Neural crest cell (in vitro differentiated cells): ENCODE data around the gene PRSS38. TPM values are rescaled to one million over a fixed set of nuclear protein-coding genes. Genes with fewer than 3 reads are reported as not detected.
"Not testable (repeated sequence)": the region's sequence is repeated elsewhere in the genome, so short reads cannot be mapped to it uniquely, and the experiment has no call there.

Experiments used
- DNase-seq: peaks from one replicate; pipeline ENCODE4 v3.0.0; 2021; ENCODE audit warnings: low read depth, mixed read lengths, low spot score
- H3K27ac Mint-ChIP-seq: one replicate; pipeline ENCODE4 v1.8.0; 2021; ENCODE audit warnings: mild to moderate bottlenecking, mixed read lengths; ENCODE audit not compliant: unreplicated experiment
- H3K27me3 Mint-ChIP-seq: 2 replicates; pipeline ENCODE4 v1.8.0; 2021; ENCODE audit warnings: low read depth, mild to moderate bottlenecking, mixed read lengths
- H3K36me3 Mint-ChIP-seq: 2 replicates; pipeline ENCODE4 v1.8.0; 2021; ENCODE audit warnings: low read depth, mild to moderate bottlenecking, mixed read lengths
- H3K4me1 Mint-ChIP-seq: 2 replicates; pipeline ENCODE4 v1.8.0; 2021; ENCODE audit warnings: mixed read lengths
- H3K4me3 Mint-ChIP-seq: one replicate; pipeline ENCODE4 v1.8.0; 2021; ENCODE audit warnings: mild to moderate bottlenecking, mixed read lengths
- H3K9me3 Mint-ChIP-seq: 2 replicates; pipeline ENCODE4 v1.8.0; 2021; ENCODE audit warnings: mixed read lengths
- CTCF ChIP-seq: fragments of 200-600 bp; sonication (generic); conservative IDR thresholded peaks from 2 replicates; pipeline ENCODE4 v1.5.0; 2021; ENCODE audit warnings: antibody characterized with exemption, mild to moderate bottlenecking
- total RNA-seq: library from RNA; stranded (reverse); gene quantifications from 2 replicates; pipeline ENCODE4 v1.2.1, GENCODE V29; 2021

The PRSS38 gene
- total RNA-seq, 1 donor from 2014 or later = not detected

DNA sequence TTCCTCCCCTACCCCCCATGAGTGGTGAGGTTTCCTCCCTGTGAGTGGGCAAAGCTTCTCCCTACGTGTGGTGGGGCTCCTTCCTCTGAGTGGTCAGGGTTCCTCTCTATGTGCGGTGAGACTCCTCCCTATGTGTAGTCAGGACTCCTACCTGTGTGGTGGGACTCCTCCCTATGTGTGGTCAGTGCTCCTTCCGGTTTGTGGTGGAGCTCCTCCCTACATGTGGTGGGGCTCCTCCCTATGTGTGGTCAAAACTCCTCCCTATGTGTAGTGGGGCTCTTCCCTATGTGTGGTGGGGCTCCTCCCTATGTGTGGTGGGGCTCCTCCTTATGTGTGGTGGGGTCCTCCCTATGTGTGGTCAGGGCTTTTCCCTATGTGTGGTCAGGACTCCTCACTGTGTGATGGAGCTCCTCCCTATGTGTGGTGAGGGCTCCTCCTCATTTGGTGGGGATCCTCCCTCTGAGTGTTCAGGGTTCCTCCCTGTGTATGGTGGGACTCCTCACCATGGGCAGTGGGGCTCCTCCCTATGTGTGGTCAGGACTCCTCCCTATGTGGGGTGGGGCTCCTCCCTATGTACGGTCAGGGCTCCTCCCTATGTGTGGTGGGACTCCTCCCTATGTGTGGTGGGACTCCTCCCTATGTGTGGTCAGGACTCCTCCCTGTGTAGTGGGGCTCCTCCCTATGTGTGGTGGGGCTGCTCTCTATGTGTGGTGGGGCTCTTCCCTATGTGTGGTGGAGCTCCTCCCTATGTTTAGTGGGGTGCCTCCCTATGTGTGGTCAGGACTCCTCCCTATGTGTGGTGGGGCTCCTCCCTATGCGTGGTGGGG, 29.1 kb downstream of the PRSS38 start:
- H3K4me1 Mint-ChIP-seq = no peaks in the 10 kb centered on the region
- DNase-seq = no peak
- no peak for TF ChIP-seq CTCF
- peaks cover 8% of the 10 kb centered on the region for H3K9me3 Mint-ChIP-seq
- no peaks in the 10 kb centered on the region for H3K36me3 Mint-ChIP-seq
- no peaks in the 10 kb centered on the region for H3K27me3 Mint-ChIP-seq
- peak overlapping the region; percentile 27 for H3K27ac Mint-ChIP-seq
- no peak overlapping the region for H3K4me3 Mint-ChIP-seq

DNA sequence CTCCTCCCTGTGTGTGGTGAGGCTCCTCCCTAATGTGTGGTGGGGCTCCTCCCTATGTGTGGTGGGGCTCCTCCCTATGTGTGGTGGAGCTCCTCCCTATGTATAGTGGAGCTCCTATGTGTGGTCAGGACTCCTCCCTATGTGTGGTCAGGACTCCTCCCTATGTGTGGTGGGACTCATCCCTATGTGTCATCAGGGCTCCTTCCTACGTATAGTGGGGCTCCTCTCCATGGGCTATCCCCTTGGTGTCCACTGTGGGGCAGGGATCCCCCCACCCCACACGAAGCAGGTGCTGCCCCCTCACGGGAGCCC, 29.6 kb downstream of the PRSS38 start:
- H3K36me3 Mint-ChIP-seq = no peaks in the 10 kb centered on the region
- peaks cover 8% of the 10 kb centered on the region for H3K9me3 Mint-ChIP-seq
- no peak for TF ChIP-seq CTCF
- no peaks in the 10 kb centered on the region for H3K4me1 Mint-ChIP-seq
- no peak overlapping the region for H3K4me3 Mint-ChIP-seq
- no peak overlapping the region for H3K27ac Mint-ChIP-seq
- H3K27me3 Mint-ChIP-seq = no peaks in the 10 kb centered on the region
- no peak for DNase-seq

- no peak for TF ChIP-seq CTCF
- Mint-ChIP-seq H3K27ac (no peak overlapping the region), H3K4me1 (no peaks in the 10 kb centered on the region), H3K36me3 (no peaks in the 10 kb centered on the region), H3K9me3 (peaks cover 8% of the 10 kb centered on the region), H3K4me3 (no peak overlapping the region), H3K27me3 (no peaks in the 10 kb centered on the region)
- no peak for DNase-seq
Observed at GRCh38 chr1:227845519-227845918, 30.0 kb downstream of the PRSS38 start.

- no peaks in the 10 kb centered on the region for H3K4me1 Mint-ChIP-seq
- H3K27ac Mint-ChIP-seq = no peak overlapping the region
- peaks cover 8% of the 10 kb centered on the region for H3K9me3 Mint-ChIP-seq
- no peaks in the 10 kb centered on the region for H3K36me3 Mint-ChIP-seq
- TF ChIP-seq CTCF = no peak
- H3K4me3 Mint-ChIP-seq = no peak overlapping the region
- DNase-seq = no peak
- no peaks in the 10 kb centered on the region for H3K27me3 Mint-ChIP-seq
Observed at GRCh38 chr1:227846265-227846858, 30.9 kb downstream of the PRSS38 start.

GRCh38 chr1:227847046-227847445, 31.6 kb downstream of the PRSS38 start:
- H3K27ac Mint-ChIP-seq, H3K36me3 Mint-ChIP-seq, H3K27me3 Mint-ChIP-seq, DNase-seq, H3K9me3 Mint-ChIP-seq, H3K4me3 Mint-ChIP-seq, H3K4me1 Mint-ChIP-seq: not testable (repeated sequence)

DNA sequence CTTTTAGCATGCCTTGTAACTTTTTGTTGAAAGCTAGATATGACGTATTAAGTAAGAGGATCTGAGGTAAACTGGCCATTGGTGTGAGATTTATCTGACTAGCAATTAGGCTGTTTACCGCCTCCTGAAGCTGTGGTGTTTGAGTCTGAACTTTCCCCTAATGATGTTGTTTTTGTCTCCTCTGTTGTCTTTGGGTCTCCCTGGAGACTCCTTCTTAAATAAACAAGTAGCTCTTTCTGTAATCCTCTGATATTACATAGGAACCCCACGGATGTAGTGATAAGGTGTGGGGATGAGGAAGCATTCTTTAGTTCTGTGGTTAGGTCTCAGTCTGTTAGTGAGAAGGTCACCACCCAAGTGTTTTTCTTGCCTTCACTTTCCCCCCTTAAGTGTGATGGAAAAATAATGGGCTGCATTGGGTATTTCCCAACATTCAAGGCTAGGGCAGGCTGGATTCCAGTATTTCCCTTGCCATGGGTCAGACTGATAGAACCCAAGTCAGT, 33.0 kb downstream of the PRSS38 start:
- Mint-ChIP-seq H3K36me3 (no peaks in the 10 kb centered on the region), H3K4me3 (no peak overlapping the region), H3K27ac (no peak overlapping the region), H3K9me3 (peaks cover 8% of the 10 kb centered on the region), H3K4me1 (no peaks in the 10 kb centered on the region), H3K27me3 (no peaks in the 10 kb centered on the region)
- DNase-seq = no peak
- TF ChIP-seq CTCF = no peak
